Transverse colon (tissue), 4 donors: ENCODE data around the gene SMIM1.
"Not testable (repeated sequence)": the region's sequence is repeated elsewhere in the genome, so short reads cannot be mapped to it uniquely, and the experiment has no call there.

Experiments used
- CTCF ChIP-seq, 5 experiments: fragments of 200-600 bp in 3 of 5; fragments of 450-650 bp in 2 of 5; sonication (generic) in 3 of 5; IDR thresholded peaks; 1 replicate in 2 of 5; 2 replicates in 3 of 5; pipeline ENCODE4 v1.5.1; 2016 to 2017; ENCODE audit warnings: antibody characterized with exemption in 5 of 5, inconsistent platforms in 3 of 5, mild to moderate bottlenecking in 2 of 5, moderate library complexity in 1 of 5
- EP300 ChIP-seq: sonication (generic); formaldehyde crosslinking; IDR thresholded peaks from one replicate; pipeline ENCODE4 v1.6.1; 2017; ENCODE audit warnings: antibody characterized with exemption, low read depth
- POLR2A ChIP-seq: fragments of 450-650 bp; IDR thresholded peaks from one replicate; pipeline ENCODE4 v1.6.1; 2016; ENCODE audit warnings: antibody characterized with exemption, mild to moderate bottlenecking, moderate library complexity
- POLR2AphosphoS5 ChIP-seq, 3 donors: sonication (generic); formaldehyde crosslinking; IDR thresholded peaks; one replicate each; pipeline ENCODE4 v1.6.1; 2016; ENCODE audit warnings: antibody characterized with exemption in 3 of 3

- TF ChIP-seq CTCF (IDR thresholded peaks at IDR 0.05); POLR2AphosphoS5 (IDR thresholded peaks at IDR 0.05); POLR2A; EP300: not testable (repeated sequence)
These were observed 37.7 kb downstream of the SMIM1 start for GRCh38 chr1:3810149-3810761.
